Neural crest cell (in vitro differentiated cells): ENCODE results near the gene ZNF3. TPM values are rescaled to one million over a fixed set of nuclear protein-coding genes. Genes with fewer than 3 reads are reported as not detected.
"Not testable (repeated sequence)": the region's sequence is repeated elsewhere in the genome, so short reads cannot be mapped to it uniquely, and the experiment has no call there.

Experiments
- DNase-seq: peaks from one replicate; pipeline ENCODE4 v3.0.0; 2021; ENCODE audit warnings: low read depth, mixed read lengths, low spot score
- H3K27ac Mint-ChIP-seq: one replicate; pipeline ENCODE4 v1.8.0; 2021; ENCODE audit warnings: mild to moderate bottlenecking, mixed read lengths; ENCODE audit not compliant: unreplicated experiment
- H3K27me3 Mint-ChIP-seq: 2 replicates; pipeline ENCODE4 v1.8.0; 2021; ENCODE audit warnings: low read depth, mild to moderate bottlenecking, mixed read lengths
- H3K36me3 Mint-ChIP-seq: 2 replicates; pipeline ENCODE4 v1.8.0; 2021; ENCODE audit warnings: low read depth, mild to moderate bottlenecking, mixed read lengths
- H3K4me1 Mint-ChIP-seq: 2 replicates; pipeline ENCODE4 v1.8.0; 2021; ENCODE audit warnings: mixed read lengths
- H3K4me3 Mint-ChIP-seq: one replicate; pipeline ENCODE4 v1.8.0; 2021; ENCODE audit warnings: mild to moderate bottlenecking, mixed read lengths
- H3K9me3 Mint-ChIP-seq: 2 replicates; pipeline ENCODE4 v1.8.0; 2021; ENCODE audit warnings: mixed read lengths
- long read RNA-seq: library from polyadenylated mRNA; unstranded; transcript quantifications from one replicate; pipeline ENCODE4 v2.0.0, GENCODE V29; 2020
- total RNA-seq: library from RNA; stranded (reverse); gene quantifications from 2 replicates; pipeline ENCODE4 v1.2.1, GENCODE V29; 2021
- TF ChIP-seq, protein P1 (sequence below): fragments of 200-600 bp; sonication (generic); conservative IDR thresholded peaks from 2 replicates; pipeline ENCODE4 v1.5.0; 2021; ENCODE audit warnings: antibody characterized with exemption, mild to moderate bottlenecking

The ZNF3 gene
- 67.1 and 72.3 TPM in 2 replicates for total RNA-seq
- long read RNA-seq, transcript ZNF3-204 (4 exons, 595 nt): minor isoform, 6 of 222 reads
- long read RNA-seq, transcript ZNF3-207 (5 exons, 2,718 nt): minor isoform, 19 of 222 reads
- long read RNA-seq, transcript ZNF3-202 (6 exons, 2,799 nt): major isoform, 122 of 222 reads
- long read RNA-seq, partial matches to known transcripts: 6 of 222 reads
- long read RNA-seq, other reads (novel, unspliced or antisense): 60 of 222 reads

DNA sequence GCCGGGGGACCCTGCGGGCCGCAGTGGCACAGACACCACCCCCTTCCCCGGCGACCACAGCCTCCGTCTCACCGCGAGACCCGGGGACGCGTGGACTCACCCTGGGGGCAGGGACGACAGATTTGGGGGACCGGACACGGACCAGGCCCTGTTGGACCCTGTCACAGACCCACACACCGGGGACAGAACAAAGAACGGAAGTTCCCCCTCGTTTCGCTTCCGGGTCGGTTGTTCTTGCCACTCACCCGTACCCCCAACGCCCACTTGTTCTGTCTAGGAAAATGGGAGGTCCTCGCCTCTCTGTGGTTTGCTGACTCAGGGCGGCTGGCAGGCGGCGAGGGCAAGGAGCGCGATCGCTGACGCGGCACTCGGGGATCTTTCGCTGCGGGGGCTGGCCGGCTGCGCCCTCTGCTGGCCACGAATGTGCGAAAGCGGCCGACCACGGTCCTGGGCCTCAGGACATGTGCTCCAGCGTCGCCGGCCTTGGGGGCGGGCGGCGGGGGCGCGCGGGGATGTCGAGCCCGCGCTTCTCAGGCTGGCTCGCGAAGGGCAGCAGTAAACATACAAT, at the start of gene ZNF3:
Gene ZNF3 (minus strand): TSS at position 189 of the 568 bp plus-strand sequence. CDS start 4,366 bp downstream, outside the sequence.
- H3K4me1 Mint-ChIP-seq: peaks cover 45% of the 10 kb centered on the region
- peaks cover 30% of the 10 kb centered on the region for H3K27me3 Mint-ChIP-seq
- H3K27ac Mint-ChIP-seq: peak within 1 kb of the TSS; percentile 99
- H3K36me3 Mint-ChIP-seq: peaks cover 23% of the 10 kb centered on the region
- peaks cover 3% of the 10 kb centered on the region for H3K9me3 Mint-ChIP-seq
- TF ChIP-seq, protein P1, sequence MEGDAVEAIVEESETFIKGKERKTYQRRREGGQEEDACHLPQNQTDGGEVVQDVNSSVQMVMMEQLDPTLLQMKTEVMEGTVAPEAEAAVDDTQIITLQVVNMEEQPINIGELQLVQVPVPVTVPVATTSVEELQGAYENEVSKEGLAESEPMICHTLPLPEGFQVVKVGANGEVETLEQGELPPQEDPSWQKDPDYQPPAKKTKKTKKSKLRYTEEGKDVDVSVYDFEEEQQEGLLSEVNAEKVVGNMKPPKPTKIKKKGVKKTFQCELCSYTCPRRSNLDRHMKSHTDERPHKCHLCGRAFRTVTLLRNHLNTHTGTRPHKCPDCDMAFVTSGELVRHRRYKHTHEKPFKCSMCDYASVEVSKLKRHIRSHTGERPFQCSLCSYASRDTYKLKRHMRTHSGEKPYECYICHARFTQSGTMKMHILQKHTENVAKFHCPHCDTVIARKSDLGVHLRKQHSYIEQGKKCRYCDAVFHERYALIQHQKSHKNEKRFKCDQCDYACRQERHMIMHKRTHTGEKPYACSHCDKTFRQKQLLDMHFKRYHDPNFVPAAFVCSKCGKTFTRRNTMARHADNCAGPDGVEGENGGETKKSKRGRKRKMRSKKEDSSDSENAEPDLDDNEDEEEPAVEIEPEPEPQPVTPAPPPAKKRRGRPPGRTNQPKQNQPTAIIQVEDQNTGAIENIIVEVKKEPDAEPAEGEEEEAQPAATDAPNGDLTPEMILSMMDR: peak; percentile 98
- H3K4me3 Mint-ChIP-seq: peak within 1 kb of the TSS; percentile 97
- DNase-seq: peak; percentile 99

DNA sequence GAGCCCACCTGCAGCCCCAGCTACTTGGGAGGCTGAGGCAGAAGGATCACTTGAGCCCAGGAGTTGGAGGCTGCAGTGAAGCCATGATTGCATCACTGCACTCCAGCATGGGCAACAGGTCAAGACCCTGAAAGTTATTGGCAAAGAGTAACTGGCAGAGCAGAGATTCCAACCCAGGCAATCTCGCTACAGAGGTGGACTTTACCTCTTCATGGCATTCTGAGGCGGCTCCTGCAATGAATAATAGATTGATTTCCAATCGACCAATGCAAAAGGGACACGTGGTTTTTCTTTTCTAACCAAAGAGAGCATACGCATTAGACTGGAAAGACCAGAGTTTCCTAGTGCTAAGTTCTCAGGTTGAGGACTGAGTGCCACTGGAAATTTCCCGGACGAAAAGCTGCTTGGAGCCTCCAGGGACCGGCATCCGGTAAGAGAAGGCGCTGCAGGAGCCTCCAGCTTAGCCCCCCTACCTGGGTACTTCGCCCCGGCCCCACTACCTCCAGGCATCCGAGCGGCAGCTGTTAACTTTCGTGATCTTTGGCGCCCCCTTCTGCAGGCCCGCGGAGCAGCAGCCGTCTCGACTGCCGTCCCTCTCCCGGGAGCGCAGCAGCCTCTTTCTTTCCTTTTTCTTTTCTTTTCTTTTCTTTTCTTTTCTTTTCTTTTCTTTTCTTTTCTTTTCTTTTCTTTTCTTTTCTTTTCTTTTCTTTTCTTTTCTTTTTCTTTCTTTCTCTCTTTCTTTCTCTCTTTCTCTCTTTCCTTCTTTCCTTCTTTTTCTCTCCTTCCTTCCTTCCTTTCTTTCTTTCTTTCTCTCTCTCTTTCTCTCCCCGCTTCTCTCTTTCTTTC, 49.3 kb upstream of the ZNF3 start:
- peak overlapping the region; percentile 34 for H3K4me3 Mint-ChIP-seq
- no peak overlapping the region for H3K27ac Mint-ChIP-seq
- H3K36me3 Mint-ChIP-seq: no peaks in the 10 kb centered on the region
- H3K9me3 Mint-ChIP-seq: no peaks in the 10 kb centered on the region
- H3K4me1 Mint-ChIP-seq: peaks cover 24% of the 10 kb centered on the region
- H3K27me3 Mint-ChIP-seq: peaks cover 13% of the 10 kb centered on the region
- peak; percentile 96 for DNase-seq
- TF ChIP-seq, protein P1: peak; percentile 93

DNA sequence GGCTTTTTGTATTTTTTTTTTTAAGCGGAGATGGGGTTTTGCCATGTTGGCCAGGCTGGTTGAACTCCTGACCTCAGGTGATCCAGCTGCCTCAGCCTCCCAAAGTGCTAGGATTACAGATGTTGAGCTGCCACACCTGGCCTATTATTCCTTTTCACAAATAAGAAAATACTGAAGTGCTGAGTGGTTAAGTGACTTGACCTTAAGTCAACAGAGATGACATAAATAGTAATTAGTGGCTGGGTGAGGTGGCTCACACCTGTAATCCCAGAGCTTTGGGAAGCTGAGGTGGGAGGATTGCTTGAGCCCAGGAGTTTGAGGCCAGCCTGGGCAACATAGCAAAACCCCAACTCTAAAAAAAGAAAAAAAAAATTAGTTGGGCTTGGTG, 48.7 kb upstream of the ZNF3 start:
- not testable (repeated sequence) for H3K36me3 Mint-ChIP-seq, H3K9me3 Mint-ChIP-seq, DNase-seq, H3K4me3 Mint-ChIP-seq, H3K27ac Mint-ChIP-seq
- peaks cover 13% of the 10 kb centered on the region for H3K27me3 Mint-ChIP-seq
- peaks cover 24% of the 10 kb centered on the region for H3K4me1 Mint-ChIP-seq

DNA sequence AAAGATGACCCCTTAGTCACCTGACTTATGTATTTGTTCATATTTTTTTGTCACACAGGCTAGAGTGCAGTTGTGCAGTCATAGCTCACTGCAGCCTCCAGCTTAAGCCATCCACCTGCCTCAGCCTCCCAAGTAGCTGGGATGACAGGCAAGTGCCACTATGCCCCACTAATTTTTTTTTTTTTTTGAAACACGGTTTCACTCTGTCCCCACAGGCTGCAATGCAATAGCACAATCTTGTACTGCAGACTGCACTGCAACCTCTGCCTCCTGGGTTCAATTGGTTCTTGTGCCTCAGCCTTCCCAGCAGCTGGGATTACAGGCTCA, 47.1 kb upstream of the ZNF3 start:
- Mint-ChIP-seq H3K36me3 (no peaks in the 10 kb centered on the region), H3K4me3 (peak overlapping the region; percentile 88), H3K9me3 (no peaks in the 10 kb centered on the region), H3K27ac (no peak overlapping the region), H3K27me3 (peaks cover 13% of the 10 kb centered on the region), H3K4me1 (peaks cover 29% of the 10 kb centered on the region)
- no peak for DNase-seq
- TF ChIP-seq, protein P1: no peak

DNA sequence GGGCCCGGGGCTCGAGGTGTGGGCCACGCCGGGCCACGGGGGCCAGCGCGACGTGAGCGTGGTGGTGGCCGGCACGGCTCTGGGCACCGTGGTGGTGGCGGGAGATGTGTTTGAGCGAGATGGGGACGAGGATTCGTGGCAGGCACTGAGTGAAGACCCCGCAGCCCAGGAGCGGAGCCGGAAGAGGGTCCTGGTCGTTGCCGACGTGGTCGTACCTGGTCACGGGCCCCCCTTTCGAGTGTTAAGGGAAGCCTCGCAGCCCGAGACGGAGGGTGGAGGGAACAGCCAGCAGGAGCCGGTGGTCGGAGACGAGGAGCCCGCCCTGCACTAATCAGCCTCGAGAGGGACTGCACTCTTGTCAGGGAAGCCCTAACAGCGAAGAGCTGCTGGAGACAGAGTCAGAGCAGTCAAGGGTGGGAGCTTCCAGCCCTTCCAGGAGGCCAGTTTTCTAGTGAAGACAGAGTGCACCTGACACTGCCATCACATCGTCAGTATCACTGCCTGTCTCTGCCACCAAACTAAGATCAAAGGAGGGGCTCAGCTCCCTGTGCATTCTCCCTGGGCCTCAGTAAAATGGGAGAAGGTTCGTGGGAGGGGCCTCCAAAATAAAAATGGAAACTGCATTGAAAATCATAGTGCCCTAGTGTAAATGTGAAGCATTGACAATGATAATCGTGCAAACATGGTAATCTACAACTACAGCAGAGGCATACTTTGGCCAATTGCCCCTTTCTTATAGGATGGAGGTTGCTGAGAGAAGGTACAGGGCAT, 46.5 kb upstream of the ZNF3 start:
- TF ChIP-seq, protein P1: no peak
- Mint-ChIP-seq H3K27ac (no peak overlapping the region), H3K4me3 (peak overlapping the region; percentile 88), H3K27me3 (peaks cover 13% of the 10 kb centered on the region), H3K4me1 (peaks cover 29% of the 10 kb centered on the region), H3K36me3 (no peaks in the 10 kb centered on the region), H3K9me3 (no peaks in the 10 kb centered on the region)
- peak; percentile 26 for DNase-seq
